Ectodermal cell (in vitro differentiated cells): ENCODE results near the gene LRRC8D.

Experiments used
- H3K27ac ChIP-seq: 2 replicates; pipeline ENCODE4 v1.7.0; 2013; ENCODE audit warnings: mild to moderate bottlenecking, low read depth, low read length; ENCODE audit not compliant: insufficient read depth, poor library complexity, severe bottlenecking
- H3K27me3 ChIP-seq: 2 replicates; pipeline ENCODE4 v1.7.0; 2013; ENCODE audit warnings: mild to moderate bottlenecking, low read length; ENCODE audit not compliant: insufficient read depth, control insufficient read depth, poor library complexity, severe bottlenecking
- H3K36me3 ChIP-seq: one replicate; pipeline ENCODE4 v1.7.0; 2013; ENCODE audit warnings: low read length; ENCODE audit not compliant: control insufficient read depth, insufficient read depth
- H3K4me1 ChIP-seq: one replicate; pipeline ENCODE4 v1.7.0; 2013; ENCODE audit warnings: low read length; ENCODE audit not compliant: control insufficient read depth, insufficient read depth
- H3K4me3 ChIP-seq: 2 replicates; pipeline ENCODE4 v1.7.0; 2013; ENCODE audit warnings: low read depth, low read length, control low read depth; ENCODE audit not compliant: insufficient read depth
- H3K9me3 ChIP-seq: 2 replicates; pipeline ENCODE4 v1.7.0; 2013; ENCODE audit warnings: mild to moderate bottlenecking, low read length, moderate library complexity; ENCODE audit not compliant: control insufficient read depth
- WGBS, 2 experiments: methylation state at CpG; one replicate each; pipeline ENCODE4 v1.1.7; 2013; ENCODE audit warnings: missing lambda C conversion rate in 2 of 2; 5-methylcytosine and 5-hydroxymethylcytosine counted together

LRRC8D gene

DNA sequence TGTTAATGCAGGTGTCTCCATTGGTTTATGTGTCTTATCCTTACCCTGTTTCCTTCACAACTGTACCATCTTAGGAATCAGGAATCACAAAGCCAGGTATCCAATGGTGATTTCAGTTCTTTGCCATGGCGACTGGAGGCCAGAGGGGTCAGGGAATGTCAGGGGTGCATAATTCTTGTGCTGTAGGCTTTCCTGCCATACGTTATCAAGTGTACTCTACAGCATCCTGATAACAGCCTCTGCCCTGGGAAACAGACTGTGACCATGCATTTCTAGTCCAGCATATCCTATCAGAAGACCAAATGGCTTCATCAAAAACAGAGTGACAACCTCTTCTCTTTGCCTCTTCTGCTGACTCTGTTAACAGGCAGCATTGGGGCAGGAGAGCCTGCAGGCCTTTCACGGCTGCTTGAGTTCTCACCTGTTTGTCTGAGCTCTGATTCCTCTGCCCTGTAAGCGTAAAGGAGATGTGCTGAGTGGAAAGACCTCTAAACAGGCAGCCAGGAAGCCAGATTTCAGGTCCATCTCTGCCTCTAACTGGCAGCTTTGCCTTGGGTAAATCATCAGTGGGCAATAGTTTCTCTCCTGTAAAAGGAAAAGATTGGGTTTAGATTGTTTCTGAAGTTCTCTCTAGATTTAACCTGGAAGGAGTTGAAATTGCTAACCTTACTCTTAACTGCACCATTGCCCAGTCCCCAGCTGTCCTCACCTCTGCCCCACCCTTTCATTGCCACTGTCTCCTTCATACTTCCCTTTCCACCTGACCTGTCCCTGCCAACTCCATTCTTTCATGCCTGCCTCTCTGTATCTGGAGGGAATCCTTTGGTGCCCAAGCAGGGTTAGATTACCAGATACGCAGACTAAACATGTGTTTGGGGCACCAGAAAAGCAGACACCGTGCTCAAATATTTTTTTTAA lies 80.2 kb downstream of the LRRC8D start:
- Histone ChIP-seq H3K36me3 (no peaks in the 10 kb centered on the region), H3K27me3 (no peaks in the 10 kb centered on the region), H3K4me3 (no peak overlapping the region), H3K9me3 (no peaks in the 10 kb centered on the region), H3K27ac (no peak overlapping the region), H3K4me1 (peaks cover 23% of the 10 kb centered on the region)
- WGBS, 2 experiments: 93 to 95% methylated on average over 6 of the region's 6 CpGs

DNA sequence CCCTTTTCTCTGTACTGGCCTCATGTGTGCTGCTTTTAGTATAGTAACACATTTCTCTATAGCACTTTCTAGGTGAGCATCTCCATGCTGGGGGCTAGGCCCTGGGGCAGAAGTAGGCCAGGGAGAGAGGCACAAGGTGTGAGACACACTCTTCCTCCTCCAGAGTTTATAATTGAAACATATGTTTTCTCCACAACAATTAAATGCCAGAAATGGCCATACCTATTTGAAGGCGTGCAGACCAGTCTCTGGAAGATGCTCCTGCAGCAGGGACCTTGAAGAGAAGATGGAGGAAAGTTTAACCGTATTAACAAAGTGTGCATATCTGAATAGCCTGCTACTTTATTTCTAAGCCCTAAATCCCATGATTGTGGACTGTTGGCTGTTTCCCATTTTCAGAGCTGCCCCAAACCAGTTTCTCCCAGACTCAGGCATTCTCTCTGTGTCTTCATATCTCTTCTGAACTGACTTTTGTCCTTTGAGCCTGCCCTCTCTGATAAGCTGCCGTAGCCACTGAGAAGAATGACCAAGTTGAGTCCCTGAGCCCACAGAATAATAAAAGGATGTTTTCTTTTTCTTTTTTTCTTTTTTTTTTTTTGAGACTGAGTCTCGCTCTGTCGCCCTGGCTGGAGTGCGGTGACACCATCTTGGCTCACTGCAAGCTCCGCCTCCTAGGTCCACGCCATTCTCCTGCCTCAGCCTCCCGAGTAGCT lies 81.3 kb downstream of the LRRC8D start:
- H3K36me3 ChIP-seq: no peaks in the 10 kb centered on the region
- WGBS, 2 experiments: 91 to 94% methylated on average over 9 of the region's 9 CpGs
- peaks cover 33% of the 10 kb centered on the region for H3K4me1 ChIP-seq
- no peaks in the 10 kb centered on the region for H3K9me3 ChIP-seq
- no peak overlapping the region for H3K27ac ChIP-seq
- H3K4me3 ChIP-seq: no peak overlapping the region
- no peaks in the 10 kb centered on the region for H3K27me3 ChIP-seq

DNA sequence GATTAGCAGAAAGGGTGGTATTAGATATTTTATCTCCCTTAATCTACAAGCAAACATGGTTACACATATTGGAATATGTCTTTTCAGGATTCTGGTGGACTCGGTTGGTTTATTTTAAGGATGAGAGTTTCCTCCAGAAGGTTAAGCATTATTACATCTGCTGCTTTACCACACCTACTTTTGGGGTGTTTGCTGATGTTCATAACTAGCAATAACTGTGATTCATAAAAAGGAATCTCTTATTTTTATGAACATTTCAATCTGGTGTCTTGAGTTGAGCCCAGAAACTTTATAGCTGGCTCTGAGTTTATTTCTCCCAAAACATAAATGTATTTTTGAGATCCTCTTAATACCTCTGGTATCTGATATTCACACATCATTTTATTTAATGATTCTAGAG lies 82.7 kb downstream of the LRRC8D start:
- Histone ChIP-seq H3K27me3 (no peaks in the 10 kb centered on the region), H3K9me3 (no peaks in the 10 kb centered on the region), H3K27ac (no peak overlapping the region), H3K4me3 (no peak overlapping the region), H3K36me3 (no peaks in the 10 kb centered on the region), H3K4me1 (peaks cover 38% of the 10 kb centered on the region)
- WGBS, 2 experiments: 100% methylated on average over 1 of the region's 1 CpG; no CpG with 5 or more reads in 1 of the 2 experiments

DNA sequence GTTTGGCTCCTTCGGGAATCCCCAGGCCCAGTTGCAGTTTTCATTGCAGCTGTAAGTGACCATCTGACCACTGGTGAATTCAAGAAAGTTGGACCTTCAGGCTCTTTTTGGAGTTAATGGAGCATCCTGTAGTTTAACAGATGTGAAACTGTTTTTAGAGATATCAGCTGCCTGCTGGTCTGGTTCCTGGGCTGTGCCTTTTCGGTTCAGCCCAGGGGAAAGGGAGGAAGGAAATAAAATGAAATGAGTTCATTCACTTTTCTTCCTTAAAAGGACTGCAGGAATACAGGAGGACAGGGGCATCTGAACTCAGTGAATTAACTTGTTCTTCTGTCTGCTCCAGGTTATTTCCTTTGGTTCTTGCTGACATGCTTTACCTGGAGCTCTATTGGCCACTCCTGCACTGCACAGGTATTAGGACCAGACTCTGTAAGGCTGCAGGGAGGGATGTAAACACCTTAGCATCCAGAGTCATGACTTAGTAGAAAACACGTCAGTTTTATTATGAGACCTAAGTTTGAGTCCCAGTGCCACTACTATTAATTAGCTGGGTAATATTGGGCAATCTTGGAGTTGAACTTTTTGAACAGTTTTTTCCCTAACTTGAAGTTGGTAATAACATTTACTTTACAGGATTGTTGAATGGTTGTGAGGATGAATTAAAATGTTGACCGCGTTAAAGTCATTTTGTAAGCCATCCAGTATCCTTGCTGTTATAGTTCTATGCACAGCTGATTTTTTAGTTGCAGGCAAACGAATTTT lies 83.6 kb downstream of the LRRC8D start:
- Histone ChIP-seq H3K4me3 (no peak overlapping the region), H3K27me3 (no peaks in the 10 kb centered on the region), H3K9me3 (no peaks in the 10 kb centered on the region), H3K27ac (no peak overlapping the region), H3K4me1 (peaks cover 38% of the 10 kb centered on the region), H3K36me3 (no peaks in the 10 kb centered on the region)
- WGBS, 2 experiments: 87 to 89% methylated on average over 6 of the region's 6 CpGs

DNA sequence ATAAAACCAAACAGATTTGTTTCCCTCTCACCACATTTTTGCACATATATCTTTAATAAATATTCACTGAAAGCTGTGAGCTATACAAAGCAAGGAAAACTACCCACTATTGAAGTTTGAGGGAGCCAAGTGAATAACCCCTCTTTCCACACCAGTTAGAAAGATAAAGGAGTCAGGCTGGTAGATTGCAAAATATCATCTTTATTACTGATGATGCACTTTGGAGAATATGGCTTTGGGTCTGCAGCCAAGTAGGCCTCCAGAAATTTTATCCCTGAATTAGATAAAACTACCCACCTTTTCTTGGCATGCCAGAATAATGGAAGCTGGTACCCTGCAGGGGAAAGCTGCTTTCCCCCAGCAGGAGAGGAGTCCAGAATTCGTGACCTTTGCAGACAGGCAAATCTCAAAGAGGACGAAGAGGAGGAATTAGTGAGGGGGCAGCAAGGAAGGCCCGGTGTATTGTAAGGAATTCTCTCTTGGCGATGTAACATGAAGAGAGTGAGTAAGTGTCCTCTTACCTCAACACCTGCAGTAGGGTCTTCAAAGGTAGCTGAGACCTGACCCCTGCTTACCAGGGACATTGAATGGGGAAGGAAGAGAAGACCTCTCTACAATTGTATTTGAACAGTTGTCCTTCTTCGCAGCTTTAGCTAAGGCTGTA lies 84.7 kb downstream of the LRRC8D start:
- no peaks in the 10 kb centered on the region for H3K9me3 ChIP-seq
- no peaks in the 10 kb centered on the region for H3K36me3 ChIP-seq
- H3K4me3 ChIP-seq: no peak overlapping the region
- H3K27me3 ChIP-seq: no peaks in the 10 kb centered on the region
- peaks cover 39% of the 10 kb centered on the region for H3K4me1 ChIP-seq
- WGBS, 2 experiments: 27 to 36% methylated on average over 5 of the region's 5 CpGs
- no peak overlapping the region for H3K27ac ChIP-seq

DNA sequence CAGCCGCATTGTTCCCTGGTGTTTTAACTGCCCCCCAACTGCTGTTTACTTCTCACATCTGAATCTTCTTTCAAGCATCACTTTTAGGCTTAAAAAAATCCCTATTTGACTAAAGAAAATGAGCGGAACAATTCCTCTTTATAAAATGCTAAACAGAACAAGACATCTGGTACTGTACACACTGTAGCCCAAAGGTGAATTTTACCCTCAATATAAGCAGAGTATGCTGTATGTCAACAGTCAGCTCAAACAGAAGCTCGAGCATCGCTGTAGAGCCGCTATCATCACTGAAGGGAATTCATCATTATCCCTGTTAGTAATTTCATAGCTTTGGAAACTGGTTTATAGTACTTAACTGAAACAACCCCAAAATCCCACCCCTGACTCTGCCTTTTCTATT lies 85.3 kb downstream of the LRRC8D start:
- WGBS, 2 experiments: 89% methylated on average over 5 of the region's 5 CpGs
- H3K4me1 ChIP-seq: peaks cover 45% of the 10 kb centered on the region
- no peaks in the 10 kb centered on the region for H3K27me3 ChIP-seq
- H3K27ac ChIP-seq: peak overlapping the region; percentile 48
- H3K4me3 ChIP-seq: no peak overlapping the region
- no peaks in the 10 kb centered on the region for H3K36me3 ChIP-seq
- H3K9me3 ChIP-seq: no peaks in the 10 kb centered on the region

DNA sequence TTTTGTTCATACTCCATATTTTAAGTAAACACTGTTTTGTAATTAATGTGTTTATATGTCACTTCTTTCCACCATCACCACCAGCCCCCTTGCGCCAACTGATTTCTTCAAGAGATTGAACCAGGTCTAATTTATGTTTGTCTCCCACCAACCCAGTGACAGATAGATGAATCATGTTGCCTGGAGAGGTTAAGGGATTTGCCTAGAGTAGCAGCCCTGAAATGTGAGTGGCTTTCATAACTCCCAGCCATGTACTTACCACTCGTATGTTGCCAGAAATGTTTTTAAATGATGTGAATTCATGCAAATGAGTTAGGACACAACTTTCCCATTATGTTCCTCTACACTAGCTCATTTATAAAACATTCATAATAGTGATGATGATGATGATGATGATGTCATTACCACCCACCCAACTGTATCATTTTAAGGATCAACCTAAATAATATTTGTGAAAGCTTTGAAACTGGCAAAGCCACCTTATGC lies 86.9 kb downstream of the LRRC8D start:
- Histone ChIP-seq H3K27me3 (no peaks in the 10 kb centered on the region), H3K9me3 (no peaks in the 10 kb centered on the region), H3K36me3 (no peaks in the 10 kb centered on the region), H3K27ac (no peak overlapping the region), H3K4me1 (peaks cover 55% of the 10 kb centered on the region), H3K4me3 (no peak overlapping the region)
- 80 to 90% methylated on average over 1 to 2 of the region's 2 CpGs for WGBS, 2 experiments

DNA sequence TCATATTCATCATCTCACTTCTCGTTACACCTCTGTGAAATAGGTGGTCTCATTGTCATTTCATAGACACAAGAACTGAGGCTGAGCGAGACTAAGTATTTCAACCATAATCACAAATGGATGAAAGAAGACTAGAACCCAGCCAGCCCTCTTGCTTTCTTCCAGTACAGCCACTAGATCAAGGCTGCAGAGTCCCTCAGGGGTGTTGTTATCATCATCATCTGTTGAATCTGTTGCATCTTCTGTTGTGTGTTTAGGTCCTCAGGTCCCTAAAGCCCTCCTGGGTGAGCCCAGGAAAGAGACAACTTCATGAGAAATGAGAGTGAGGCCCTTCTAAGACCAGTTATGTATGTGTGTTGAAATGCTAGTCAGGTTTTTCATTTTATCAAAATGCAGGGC lies 87.4 kb downstream of the LRRC8D start:
- peaks cover 55% of the 10 kb centered on the region for H3K4me1 ChIP-seq
- no peaks in the 10 kb centered on the region for H3K9me3 ChIP-seq
- no peak overlapping the region for H3K27ac ChIP-seq
- H3K36me3 ChIP-seq: no peaks in the 10 kb centered on the region
- 94 to 100% methylated on average over 2 of the region's 2 CpGs for WGBS, 2 experiments
- H3K27me3 ChIP-seq: no peaks in the 10 kb centered on the region
- H3K4me3 ChIP-seq: no peak overlapping the region

DNA sequence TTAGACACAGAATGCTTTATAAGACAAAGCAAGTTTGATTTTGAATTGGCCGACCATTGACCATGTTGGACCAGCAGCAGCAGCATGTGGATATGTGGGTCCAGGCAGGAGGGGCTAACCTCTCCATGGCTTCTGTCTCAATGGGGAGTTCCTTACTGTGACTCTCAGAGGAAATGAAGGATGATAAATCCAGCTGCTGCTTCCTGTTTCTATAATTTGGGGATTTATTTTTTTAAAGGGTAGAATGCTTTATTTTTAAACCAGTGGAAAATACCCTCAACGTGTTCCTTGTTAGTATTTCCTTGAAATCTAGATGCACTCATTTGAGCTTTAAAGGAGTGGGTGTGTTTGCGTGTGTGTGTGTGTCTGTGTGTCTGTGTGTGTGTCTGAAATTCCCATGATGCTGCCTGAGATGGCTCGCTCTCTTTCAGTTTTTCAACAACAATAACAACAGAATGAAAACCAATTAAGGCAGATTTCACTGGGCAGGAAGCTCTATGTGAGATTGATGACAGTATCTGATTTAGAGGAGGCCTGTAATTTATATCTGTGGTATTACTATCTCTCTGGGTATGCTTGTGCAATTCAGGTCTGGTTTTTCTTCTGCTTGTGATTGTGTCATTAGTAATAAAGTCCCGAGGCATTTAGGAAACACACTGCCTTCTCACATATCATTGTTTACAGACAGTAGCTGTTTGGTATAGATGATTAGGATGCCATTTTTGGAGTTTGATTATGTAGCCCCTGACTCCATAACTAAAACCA lies 88.0 kb downstream of the LRRC8D start:
- no peaks in the 10 kb centered on the region for H3K36me3 ChIP-seq
- no peak overlapping the region for H3K4me3 ChIP-seq
- H3K27me3 ChIP-seq: no peaks in the 10 kb centered on the region
- 89 to 91% methylated on average over 3 of the region's 5 CpGs for WGBS, 2 experiments
- no peak overlapping the region for H3K27ac ChIP-seq
- peaks cover 54% of the 10 kb centered on the region for H3K4me1 ChIP-seq
- H3K9me3 ChIP-seq: no peaks in the 10 kb centered on the region
